Bone marrow (tissue), 2 donors: ENCODE results near the gene TLE3.

Source experiments
- DNase-seq, 2 donors: peaks; one replicate each; lab custom pipeline; 2025; lab: John Stamatoyannopoulos, UW

The TLE3 gene

DNA sequence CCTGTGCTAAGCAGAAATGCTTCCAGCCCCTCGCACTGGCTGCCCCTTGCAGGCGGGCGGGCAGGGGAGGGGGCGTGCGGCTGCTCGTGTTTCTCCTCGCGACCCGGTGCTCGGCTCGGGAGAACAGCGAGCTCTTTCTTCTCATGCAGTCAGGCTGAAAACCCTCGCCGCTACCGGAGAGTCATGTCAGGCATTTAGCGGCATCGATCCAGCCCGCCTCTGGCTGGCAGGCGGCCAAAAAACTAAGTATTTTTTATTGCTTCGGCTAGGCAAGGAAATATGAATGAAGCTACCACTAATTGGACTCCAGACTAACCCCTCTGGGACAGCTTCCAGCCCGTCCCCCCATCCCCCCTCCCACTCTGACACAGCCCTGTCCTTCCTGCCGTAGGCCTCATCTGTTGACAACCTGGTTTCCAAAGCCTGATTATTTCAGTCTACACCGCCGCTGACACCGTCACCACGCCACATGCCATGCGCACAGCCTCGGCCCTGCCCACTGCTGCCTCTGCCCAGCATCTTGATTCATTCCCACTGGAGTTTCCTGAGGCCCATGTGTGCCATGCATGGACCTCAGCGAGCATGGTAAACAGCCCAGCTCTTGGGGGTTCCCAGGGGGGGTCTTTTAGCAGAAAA is 35.3 kb downstream of the TLE3 start:
- no peak for DNase-seq

DNA sequence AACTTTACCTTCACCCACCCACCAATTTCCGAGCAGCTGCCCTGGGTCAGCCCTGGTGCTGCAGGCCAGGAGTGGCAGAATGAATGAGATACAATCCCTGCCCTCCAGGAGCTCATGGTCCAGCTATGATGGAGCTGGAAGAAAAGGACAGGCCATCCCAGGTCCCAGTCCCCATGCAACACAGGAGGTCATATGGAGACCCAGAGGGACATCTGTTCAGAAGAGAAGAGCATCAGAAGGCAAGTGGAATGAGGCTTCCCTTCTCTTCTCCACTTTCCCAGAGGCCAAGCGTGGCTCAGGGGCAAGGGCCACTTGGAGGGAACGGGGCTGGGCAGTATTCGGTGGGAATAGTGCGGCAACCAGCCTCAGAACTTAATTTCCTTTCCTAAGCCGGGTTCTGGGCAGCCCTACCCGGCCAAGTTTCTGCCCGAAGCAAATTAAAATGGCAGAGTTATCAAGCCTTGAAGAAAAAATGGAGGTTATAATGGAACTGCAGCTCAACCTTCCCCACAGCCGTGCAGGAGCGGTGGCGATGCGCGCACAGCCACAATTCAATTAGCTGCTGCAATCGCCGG is 35.9 kb downstream of the TLE3 start:
- DNase-seq: no peak

- DNase-seq: no peak
Observed at GRCh38 chr15:70060993-70061305, 36.8 kb downstream of the TLE3 start.

GRCh38 chr15:70060214-70060992 is 37.3 kb downstream of the TLE3 start:
- DNase-seq: no peak

- no peak for DNase-seq
Observed at GRCh38 chr15:70059476-70060213, 38.1 kb downstream of the TLE3 start.

DNA sequence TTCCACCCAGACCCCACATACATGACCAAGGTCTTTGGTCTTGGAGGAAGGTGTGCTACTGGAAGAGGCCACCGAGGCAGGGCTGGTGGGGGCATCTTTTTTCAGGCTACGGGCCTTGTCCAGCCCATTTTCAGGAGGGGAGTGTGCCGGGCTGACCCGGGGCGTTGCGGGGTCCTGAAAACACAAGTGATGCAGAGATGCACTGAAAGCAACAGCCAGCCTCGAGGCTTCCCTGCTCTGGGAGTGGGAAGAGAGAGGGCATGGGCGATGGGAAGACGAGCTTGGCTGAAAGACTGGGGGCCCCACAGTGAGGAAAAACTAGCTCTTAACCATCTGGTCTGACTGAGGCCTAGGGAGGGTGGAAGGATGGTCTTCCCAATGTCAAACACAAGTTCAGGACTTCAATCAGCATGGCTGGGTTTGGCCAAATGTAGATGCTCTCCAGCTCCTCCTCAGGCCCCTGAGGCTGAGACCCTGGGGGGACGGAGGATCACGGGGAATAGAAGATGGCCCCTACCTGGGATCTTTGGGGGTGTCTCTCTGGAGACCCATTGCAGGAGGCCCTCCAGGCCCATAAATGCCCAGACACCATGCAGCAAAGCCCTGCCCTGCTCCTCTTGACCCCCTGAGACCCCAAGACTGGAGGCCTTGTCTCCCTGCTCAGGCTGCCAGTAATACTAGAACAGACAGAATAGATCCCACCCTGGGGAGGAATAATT is 38.9 kb downstream of the TLE3 start:
- DNase-seq: no peak

- DNase-seq: no peak
Observed at GRCh38 chr15:70057931-70058641, 39.6 kb downstream of the TLE3 start.

DNA sequence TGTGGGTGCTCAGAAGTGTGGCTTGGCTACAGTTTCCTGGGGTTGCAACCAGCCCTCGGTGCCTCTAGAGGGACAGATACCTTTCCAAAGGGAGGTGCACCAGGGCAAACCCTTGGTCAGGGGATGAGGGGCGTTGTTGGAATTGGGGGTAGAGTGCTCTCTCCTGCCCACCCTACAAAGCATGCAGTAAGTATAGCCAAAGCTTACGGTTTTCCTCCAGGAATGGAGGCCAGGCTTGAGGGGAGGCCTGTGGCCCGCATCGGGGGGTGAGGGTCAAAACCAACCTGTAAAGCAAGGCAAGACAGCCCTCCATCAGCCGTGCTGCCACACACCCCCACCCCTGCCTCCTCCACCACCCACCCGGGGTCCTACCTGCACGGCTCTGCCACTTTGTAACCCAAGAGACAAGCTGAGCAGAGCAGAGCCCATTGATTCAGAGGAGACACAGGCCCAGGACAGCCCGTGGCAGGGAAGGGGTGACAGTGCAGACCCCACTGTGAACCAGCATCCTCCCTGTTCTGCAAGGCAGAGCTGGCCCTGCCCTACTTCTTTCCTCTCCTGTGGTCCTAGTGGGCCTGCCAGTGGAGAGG is 41.5 kb downstream of the TLE3 start:
- DNase-seq: no peak

- no peak for DNase-seq
Observed at GRCh38 chr15:70055601-70056051, 42.1 kb downstream of the TLE3 start.

DNA sequence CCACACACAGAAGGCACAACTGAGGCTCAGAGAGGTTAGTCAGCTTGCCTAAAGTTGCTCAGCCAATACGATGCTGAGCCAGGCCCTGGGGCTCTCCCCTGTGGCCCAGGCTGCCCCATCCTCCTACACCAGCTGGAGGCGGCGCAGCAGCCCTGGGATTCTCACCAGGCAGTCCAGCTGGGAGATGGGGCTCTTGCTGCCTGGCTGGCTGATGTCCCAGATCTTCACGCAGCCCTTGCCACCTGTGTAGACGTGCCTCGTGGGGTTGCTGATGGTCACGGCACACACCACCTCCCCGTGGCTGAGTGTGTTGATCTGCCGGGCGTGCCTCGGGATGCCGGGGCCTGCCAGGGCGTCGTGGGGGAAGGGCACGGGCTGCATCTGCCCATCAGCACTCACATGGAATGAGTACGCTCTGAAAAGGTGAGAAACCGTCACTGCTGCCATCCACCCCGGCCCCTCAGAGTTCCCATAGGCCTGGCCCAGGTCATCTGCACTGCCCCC is 42.8 kb downstream of the TLE3 start:
- no peak for DNase-seq

DNA sequence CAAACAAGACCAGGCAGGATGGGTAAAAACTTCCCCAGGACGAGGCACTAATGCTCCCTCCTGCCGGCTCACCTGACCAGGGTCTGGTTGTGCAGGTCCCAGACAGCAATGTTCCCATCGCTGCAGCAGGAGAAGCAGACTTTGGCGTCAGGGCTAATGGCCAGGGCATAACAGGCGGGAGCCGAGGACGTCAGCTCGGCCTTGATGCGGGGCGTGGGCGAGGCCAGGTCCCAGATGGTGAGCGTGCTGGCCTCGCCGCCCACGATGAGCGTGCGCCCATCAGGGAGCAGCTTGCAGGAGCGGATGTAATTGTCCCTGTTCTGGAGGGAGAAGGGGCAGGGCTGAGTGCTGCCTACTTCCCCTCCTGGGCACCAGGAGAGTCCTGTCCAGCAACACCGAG is 43.4 kb downstream of the TLE3 start:
- no peak for DNase-seq

DNA sequence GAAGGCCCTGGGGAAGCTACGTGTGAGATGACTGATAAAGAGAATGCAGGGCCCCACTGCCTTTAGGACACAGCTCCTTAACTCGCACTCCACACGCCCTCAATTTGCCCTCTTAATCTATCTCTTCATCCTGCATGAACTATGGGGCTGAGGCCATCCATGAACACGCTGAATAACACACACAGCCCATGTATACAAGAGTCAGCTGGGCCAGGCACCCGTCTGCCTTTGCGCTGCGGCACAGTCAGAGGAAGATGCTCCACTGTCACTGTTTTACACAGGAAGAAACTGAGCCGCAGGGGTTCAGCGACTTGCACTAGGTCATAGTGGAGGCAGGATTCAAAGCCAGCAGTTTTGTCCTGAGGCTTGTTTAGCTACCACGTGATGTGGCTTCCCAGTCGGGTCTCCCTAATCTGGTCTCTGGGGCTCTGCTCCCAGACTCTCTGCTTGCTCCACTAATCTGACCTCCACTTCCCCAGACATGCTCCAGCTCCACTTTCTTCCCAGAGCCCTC is 43.9 kb downstream of the TLE3 start:
- DNase-seq: no peak

GRCh38 chr15:70053001-70053715 is 44.6 kb downstream of the TLE3 start:
- DNase-seq: no peak

- DNase-seq: no peak
Observed at GRCh38 chr15:70051948-70052633, 45.6 kb downstream of the TLE3 start.

- DNase-seq: no peak
Observed at GRCh38 chr15:70050970-70051369, 46.7 kb downstream of the TLE3 start.

DNA sequence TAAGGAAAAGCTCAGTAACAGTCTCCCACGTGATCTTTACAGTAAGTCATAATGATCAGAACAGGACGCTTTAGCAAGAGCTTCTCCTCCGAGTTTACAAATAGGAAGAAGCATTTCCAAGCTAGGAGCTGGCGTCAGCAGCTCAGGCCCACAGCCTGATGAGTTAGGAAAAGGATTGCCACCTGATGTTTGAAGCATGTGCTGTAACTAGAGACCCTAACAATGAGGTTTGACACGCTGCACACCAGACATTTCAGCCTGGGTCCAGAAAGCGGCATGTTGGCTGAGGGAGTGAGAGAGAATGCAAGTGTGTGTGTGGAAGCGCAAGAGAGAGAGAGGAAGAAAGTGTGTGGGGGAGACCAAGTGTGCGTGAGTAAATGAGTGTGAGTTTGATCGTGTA is 47.3 kb downstream of the TLE3 start:
- no peak for DNase-seq

- no peak for DNase-seq
Observed at GRCh38 chr15:70049701-70050301, 47.9 kb downstream of the TLE3 start.

- DNase-seq: no peak
Observed at GRCh38 chr15:70048578-70049514, 48.9 kb downstream of the TLE3 start.
